GM20431 (cell line): ENCODE data around the gene ORMDL3.
"Not testable (repeated sequence)": the region's sequence is repeated elsewhere in the genome, so short reads cannot be mapped to it uniquely, and the experiment has no call there.

Experiments used
- in situ Hi-C: fragments of 300-500 bp; cut with MseI, MboI; formaldehyde crosslinking; loops from one replicate; pipeline ENCODE4 v1.15.0; 2020; ENCODE audit warnings: low sequenced_read_pairs; ENCODE audit not compliant: unreplicated experiment

Gene ORMDL3

DNA sequence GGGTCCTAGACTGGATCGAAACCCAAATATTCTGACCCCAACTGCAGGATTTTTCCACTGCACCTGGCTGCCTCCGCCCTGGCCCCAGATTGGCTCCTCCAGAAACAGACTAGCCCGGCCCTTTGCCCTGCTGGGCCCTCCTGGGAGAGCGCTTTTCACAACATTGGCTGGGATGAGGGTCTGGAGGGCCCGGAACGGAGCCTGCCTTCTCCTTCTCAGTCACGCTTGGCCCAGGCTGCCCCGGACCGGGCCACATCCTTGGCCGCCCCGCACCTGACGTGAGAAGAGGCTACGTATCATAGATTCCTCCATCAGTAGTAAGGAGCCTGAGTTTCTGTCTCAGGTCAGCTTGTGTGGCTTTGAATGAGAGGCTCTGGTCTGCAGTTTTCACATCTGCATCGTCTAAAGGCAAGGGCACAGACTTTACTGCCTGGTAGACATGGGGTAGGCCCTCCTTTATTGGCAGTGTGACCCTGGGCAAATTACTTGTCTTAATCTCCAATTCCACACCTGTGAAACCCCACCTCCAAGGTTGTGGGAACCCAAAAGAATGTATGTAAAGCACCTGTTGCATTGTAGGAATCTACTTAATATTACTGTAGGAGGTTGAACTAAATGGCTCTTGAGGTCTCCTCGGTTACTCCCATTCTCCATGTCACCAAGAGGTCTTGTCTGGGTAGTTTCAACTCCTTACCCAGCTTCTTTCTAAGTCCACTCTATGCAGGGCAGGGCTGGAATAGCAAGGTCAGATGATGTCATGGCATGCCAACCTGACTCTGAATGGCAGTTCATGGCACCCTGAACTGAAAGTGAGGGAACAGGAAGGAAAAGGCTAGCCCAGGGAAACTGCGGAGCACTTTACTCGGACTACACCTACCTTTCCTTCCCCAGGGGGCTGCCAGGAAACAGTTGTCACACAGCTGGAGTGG lies 792 bp upstream of the ORMDL3 start:
- in situ Hi-C loops: no loop called here

DNA sequence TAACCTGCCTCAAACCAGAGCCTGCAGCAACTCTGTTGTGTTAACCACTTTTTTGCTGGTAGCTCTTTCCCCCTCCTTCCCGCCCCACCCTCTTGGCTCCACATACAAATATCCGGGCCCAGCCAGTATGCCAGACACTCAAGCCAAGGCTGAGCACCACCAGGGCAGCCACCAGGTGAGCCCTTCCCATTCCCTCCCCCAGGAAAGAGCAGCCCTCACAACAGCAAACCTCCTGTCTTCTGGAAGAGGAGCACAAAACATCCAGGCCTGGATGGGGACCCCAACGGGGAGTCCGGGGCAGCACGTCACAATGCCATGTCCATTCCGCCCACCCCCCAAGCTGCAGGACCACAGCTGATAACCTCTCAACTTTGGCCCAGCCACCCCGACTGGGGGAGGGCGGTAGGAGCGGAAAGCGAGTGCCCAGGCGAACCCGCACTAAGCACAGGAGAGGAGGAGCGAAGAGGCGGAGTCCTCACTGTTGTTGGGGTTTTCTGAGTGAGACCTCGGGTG lies 757 bp downstream of the ORMDL3 start:
- in situ Hi-C loops: no loop called here

DNA sequence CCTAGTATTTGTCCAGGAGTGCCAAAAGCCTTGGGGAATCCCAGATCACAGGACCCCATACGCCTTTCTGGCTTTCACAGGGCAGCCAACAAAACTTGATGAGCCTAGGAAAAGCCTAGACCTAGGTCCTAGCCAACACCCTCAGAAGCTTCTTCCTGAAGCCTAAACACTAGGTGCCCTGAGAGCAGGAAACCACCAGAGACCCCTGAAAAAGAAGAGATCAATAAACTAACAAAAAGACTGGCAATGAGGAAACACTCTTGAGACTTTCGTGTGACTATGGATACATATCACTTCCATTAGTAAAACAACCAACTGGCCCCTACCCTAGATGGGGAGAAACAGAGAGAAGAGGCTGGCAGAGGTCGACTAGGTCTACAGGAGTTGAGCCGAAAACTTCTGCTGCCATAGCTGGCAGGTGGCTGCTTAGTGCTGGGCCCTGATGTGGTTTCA lies 1.2 kb downstream of the ORMDL3 start:
- in situ Hi-C loops: no loop called here

DNA sequence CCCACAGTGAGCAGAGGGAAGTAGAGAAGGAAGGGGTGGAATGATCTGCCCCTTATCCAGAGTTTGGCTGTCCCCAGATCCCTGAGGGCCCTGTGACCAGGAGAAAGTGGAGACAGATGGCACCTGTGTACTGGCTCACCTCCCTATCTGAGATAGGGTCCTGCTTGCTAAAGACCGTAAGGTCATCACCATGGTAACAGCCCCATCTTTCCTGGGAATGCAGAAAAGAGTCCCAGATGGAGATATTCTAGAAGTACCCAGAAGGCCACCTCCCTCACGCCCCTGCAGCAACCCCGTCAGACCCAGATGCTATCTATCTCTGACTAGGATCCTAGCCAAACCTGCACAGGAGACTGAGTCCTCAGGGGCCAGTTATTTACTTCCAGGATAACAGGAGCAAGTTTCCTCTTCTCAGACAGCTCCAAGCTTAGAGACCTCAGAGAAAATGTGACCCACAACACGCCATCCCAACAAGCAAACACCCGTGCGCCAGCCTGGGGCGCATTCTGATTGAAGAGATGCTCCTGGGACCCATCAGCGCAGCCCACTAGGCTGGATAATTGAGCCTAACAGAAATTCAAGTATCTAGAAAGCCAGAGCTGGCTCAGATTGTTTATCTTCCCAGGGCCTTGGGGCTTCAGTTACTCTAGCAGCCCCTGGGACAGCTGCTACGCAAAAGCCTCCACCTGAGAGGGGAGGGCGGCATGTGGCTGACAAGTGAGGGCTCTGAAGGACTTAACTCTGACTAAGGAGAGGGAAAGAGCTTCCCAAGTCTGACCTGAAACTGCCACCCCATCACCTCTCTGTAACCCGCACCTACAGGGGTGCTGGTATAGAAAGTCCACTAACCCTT lies 1.9 kb downstream of the ORMDL3 start:
- in situ Hi-C loops: no loop called here

DNA sequence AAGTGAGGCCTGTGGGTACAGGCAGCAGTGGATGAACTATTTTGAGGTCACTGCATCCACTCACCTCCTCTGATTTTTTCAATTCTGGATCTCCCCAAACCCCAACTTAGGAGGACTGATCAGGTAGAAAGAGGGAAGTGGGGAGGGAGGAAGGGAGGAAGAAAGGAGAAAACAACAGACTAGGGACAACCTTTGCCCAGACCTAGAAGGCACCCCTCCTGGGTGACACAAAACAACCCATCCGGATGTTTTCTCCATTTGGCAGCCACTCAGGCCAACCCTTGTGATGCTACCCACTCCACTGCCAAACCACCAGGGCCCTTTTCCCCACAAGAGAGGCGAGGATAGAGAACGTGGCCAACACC lies 2.7 kb downstream of the ORMDL3 start:
- in situ Hi-C loops: no loop called here

DNA sequence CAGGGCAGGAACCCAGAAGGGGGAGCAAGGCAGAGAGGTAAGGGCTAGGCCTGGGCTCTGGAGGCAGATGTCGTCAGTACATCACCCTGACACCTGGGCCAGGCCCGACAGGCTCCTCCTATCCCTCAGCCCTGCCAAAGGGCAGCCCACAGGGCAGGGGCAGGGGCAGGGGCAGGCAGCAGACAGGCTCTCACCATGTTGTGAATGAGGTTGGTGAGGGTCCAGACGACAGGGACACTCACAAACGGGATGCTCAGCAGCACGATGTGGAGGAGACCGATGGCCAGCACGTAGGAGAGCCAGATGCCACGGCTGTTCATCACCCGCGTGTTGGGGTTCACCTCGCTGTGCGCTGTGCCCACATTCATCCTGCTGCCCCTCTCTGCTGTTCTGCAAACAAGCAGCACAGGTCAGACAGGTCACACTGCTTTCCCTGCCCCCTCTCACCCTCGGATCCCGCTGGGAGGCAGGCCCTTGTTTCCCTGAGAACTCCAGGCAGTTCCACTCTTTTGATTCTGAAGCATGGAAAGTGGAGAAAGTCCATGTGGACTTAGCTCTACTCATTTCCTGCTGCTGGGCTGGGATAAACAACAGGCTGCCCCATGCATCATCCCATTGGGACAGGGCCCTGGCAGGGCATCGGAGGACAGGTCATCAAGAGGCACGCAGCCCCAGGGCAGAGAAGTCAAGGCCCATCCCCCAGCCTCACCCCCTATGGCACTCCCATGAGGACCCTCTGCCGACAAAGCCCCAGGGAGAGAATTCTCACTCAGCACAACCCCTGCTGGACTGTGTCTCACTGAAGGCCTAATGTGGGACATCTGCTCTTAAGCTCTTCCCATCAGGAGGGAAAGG lies 3.3 kb downstream of the ORMDL3 start:
- in situ Hi-C loops: no loop called here

DNA sequence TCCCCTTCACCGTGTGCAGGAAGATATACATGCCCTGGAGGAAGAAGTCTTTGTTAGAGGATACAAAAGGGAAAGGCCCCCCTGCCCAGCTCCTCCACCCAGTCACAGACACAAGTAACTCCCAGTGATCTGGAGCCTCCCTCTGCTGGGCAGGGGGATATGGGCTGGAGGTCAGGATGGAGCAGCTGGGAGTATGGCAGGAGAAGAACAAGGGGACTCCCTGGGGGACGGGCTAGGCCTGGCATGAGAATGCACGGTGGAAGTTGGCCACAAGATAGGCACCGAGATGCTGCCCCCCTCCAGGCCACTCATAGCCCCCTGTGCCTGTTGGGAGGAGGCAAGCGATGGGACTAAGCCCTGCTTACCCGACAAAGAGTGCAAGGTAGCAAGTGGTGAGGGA lies 4.2 kb downstream of the ORMDL3 start:
- in situ Hi-C loops: no loop called here

DNA sequence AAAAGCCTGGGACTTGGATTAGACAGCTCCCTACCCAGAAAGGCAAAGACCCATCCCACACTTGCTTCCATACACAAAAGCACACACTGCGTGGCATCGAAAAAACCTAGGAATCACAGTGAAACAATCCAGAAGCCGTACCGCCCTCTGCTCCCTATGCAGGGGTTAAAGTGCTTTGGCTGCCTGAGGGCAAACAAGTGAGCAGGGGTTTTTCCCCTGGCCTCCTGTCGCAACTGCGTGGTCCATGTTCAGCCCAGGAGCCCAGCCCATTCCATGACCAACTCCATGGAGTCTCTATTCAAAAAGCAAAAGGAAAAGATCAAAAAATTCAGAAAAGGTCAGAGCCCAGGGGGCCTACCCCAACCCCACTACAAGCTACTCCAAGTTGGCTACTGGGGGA lies 5.4 kb downstream of the ORMDL3 start:
- in situ Hi-C loops: no loop called here

DNA sequence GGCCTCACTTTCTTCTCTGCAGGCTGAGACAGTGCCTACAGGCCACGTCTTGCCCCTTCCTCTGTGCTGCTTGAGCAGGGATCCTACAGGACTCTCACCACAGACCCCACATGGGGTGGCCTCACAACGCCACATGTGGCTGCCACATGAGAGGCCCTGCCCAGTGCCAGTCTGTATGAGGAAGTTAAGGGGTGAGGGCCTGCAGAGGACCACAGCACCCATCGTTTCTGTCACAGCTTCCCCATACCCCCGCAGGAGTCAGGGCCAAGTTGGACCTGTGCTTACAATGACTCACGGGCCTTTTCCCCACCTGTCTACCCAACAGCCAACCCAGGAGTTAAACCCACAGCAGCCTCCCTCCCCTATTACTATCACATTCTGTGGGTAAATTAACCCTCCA lies 6.1 kb downstream of the ORMDL3 start:
- in situ Hi-C loops: no loop called here

DNA sequence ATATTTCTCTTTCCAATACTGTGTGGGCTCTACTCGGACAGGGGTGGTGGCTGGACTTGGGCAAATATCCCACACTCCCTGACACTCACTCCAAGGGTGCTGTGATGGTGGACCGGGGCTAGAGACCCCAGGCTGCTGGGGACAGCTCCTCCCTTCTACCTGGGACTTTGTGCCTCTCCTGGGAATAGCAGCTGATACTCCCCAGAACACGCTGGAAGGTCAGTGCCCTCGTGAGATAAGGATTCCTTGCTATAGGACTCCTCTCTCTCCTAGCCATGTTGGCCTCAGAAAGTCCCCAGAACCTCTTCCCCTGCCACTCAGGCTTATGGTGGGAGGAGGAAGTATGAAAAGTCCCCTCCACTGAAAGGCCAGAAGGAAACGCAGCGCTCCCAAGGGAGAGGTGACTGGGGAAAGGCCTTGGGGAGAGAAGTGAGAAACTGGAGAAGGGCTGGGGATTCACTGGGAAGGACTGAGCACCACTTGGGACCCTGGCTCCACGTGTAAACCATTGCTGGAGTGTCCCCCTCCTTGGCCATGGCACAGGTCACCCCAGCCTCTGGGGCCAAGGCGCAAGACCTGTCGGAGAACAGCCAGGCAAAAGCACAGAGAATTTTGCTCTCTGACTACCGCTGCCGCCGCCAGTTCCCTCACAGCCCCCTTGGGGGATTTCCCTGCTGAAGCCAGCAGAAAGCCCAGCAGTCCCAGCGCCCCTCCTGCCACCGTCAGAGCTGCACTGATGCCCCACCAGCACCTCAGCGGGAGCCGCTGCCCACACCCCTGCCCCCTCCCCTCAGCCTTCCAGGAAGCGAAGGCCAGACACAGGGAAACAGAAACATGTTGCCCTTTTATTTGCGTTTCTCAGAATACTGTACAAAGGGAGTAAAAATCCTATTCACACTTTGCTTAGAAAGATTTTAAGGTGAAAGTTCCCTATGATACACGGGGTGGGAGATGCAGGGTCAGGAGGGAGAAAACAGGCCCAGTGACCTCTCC lies 6.9 kb downstream of the ORMDL3 start:
- in situ Hi-C loops: no loop called here

DNA sequence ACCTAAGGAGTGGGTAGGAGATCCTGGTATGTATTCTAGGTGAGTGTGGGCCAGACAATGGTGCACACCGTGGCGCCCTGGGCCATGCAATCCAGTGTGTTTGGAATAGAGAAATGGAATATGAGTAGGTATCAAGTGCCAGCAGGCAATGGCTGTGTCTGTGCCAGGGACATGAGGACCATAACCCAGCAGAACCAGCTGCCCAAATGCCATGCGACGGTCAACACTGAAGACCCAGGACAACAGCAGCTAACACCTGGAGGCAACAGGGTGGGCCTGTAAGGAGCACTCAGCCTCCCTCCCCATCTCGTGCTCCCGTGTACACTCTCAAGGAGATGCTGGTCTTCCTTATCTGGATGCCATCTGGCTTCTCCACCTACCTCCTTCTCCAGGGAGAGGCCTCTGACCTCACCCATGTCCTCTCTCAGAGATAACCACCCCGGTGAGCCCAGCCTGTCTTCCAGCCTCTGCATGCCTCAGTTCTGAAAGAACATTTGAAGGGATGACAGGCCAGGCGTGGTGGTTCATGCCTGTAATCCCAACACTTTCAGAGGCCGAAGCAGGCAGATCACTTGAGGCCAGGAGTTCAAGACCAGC lies 8.2 kb downstream of the ORMDL3 start:
- in situ Hi-C loops: no loop called here

DNA sequence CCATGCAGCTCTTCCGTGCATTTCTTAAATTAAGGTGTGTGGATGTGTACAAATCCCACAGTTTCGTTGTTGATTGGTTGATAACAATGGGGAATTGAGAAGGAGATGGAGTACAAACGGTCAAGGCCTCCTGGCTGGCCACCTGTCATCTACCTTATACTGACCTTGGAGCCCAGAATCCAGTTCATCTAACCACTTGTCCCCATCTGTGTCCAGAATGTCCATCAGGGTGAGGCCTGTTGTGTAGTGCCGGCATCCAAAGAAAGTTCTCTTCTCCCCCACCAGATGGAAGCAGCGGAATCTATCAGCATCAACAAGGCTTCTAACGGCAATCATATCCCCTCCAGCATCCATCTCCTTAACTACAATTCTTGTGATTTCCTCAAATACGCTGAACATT lies 10.5 kb downstream of the ORMDL3 start:
- in situ Hi-C loops: no loop called here

DNA sequence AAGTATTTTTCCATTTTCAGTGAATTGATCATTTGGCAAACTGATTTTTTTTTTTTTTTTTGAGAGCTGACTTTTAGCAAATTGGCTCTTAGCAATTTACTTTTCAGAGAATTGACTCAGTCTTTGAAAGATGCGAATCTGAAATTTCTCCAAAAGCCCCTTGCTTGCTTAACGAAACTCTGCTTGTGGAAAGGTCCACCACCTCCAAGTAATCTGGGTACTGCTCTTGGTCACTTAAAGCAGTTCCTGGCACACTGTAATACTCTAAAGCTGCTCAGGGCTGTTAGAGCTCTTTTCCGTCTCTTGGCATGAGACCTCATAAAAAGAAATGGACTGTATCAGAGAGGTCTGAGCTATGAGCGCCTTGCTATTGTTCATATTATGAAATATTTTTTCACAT lies 11.8 kb downstream of the ORMDL3 start:
- in situ Hi-C loops: no loop called here

DNA sequence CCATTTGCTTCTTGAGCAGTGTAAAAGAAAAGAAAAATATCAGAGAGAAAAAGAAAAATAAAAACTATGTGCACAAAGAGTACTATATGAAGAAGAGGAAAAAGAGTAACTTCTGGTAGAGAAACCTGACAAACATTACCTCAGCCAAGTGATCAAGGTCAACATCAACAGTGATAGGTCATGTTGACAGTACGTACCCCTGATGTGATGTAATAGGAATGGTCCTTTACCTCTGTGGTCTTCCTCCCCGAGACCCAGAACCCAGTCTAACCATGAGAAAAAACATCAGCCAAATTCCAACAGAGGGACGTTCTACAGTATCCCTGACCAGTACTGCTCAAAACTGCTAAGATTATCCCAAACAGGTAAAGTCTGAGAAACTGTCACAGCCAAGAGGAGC lies 13.4 kb downstream of the ORMDL3 start:
- in situ Hi-C loops: no loop called here

DNA sequence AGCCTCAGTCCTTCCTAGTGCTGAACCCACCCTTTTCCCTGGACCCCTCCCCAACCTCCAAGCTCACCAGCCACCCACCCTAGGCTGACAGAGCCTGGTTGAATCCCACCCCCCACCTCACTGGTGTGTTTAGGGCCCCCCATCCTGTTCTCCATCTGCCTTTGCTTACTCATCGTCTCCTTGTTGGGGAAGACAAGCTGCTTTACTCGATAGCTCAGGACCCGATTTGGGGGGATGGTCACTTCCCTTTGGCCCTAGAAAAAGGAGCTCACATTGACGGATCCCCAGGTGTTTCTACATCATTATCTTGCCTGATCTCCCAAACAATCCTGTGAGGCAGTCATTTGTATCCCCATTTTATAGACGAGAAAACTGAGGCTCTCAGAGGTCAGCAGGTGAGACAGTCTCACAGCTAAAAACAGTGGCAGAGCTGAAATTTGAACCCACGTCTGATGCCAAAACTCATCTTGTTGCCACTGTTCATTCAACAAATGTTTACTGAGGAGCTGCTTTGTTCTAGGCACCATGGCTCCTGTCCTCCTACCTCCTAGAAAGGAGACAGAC lies 18.5 kb downstream of the ORMDL3 start:
- in situ Hi-C loops: no loop called here

DNA sequence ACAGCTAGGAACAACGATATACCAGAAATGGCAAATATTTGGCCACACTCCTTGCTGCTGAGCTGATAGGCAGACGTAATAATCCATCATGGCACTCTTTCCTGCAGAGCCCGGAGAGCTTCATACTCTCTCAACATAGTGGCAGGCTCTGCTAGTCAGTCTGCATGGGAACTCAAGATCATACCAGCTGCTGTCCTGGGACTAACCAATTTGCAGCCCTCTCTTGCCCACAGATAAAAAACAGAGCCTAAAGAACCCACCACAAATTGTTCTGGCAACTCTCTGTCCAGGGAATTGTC lies 22.5 kb downstream of the ORMDL3 start:
- in situ Hi-C loops: no loop called here

DNA sequence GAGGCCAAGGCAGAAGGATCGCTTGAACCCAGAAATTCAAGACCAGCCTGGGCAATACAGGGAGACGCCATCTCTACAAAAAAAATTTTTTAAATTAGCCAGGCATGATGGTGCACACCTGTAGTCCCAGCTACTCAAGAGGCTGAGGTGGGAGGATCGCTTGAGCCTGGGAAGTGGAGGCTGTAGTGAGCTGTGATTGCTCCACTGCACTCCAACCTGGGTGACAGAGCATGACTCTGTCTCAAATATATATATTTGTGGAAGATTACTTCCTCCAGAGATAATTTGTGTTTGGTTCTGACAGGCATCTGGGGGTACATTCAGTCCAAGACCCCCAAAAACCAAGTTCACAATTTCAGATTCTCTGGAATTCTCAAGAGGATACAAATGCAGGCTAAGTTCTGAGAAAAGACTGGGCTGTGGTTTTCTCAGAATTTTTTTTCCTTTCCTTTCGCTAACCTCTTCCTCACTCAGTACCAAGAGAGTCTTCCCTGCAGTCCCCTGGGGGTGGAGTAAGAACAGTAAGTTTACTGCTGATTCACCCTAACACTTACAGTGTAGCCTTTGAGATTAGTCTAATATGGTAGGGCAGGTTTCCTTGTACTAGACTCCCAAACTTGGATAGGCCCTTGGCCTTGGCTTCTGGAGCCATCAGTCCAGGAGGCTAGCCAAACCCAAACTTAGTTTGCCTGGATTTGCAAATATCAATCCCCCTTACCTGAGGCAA lies 24.1 kb downstream of the ORMDL3 start:
- in situ Hi-C loops: no loop called here

DNA sequence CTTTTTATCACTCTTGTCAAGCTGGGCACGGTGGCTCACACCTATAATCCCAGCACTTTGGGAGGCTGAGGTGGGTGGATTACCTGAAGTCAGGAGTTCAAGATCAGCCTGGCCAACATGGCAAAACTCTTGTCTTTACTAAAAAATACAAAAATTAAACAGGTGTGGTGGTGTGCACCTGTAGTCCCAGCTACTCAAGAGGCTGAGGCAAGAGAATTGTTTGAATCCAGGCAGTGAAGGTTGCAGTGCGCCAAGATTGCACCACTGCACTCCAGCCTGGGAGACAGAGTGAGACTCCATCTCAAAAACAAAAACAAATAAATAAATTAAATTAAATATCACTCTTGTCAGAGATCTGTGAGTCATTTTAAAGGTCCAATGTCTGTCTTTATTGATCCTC lies 25.4 kb downstream of the ORMDL3 start:
- in situ Hi-C loops: not testable (repeated sequence)
